IMR-90 (cell line): ENCODE measurements around the gene THEMIS2. TPM values are rescaled to one million over a fixed set of nuclear protein-coding genes. Genes with fewer than 3 reads are reported as not detected.
A peak's percentile ranks its signal among the peaks of the same experiment; 100 is the strongest.

Experiments used
- ATAC-seq: fragments of 200-7000 bp; cut with Tn5 transposase; 2 replicates; pipeline ENCODE4 v1.9.1; 2020; ENCODE audit warnings: low read depth, mild to moderate bottlenecking, moderate library complexity
- BruUV-seq: library from RNA; stranded (reverse); fragments of 400-500 nt; replicated peaks from 2 replicates; lab custom pipeline; 2021; lab: Mats Ljungman, UMichigan
- CTCF ChIA-PET: fragments of 300-600 bp; formaldehyde crosslinking; extraction: SDS; loops from one replicate; lab custom pipeline; 2021; ENCODE audit warnings: antibody characterized with exemption; lab: Yijun Ruan, JAX
- POLR2A ChIA-PET: fragments of 300-600 bp; sonication (Branson Sonifier 250); formaldehyde crosslinking; loops from one replicate; lab custom pipeline; 2022; ENCODE audit warnings: antibody characterized with exemption; ENCODE audit not compliant: unreplicated experiment; lab: Charles Lee
- DNase-seq: peaks from one replicate; pipeline ENCODE4 v3.0.0; 2013
- H2AFZ ChIP-seq: replicated peaks from 2 replicates; pipeline ENCODE3; 2013; ENCODE audit warnings: low read length, mild to moderate bottlenecking; ENCODE audit not compliant: poor library complexity
- H2AK5ac ChIP-seq: 2 replicates; pipeline ENCODE4 v1.6.1; 2013; ENCODE audit warnings: low read depth, low read length, inconsistent platforms
- H2AK9ac ChIP-seq: replicated peaks from 2 replicates; pipeline ENCODE3; 2013; ENCODE audit warnings: mild to moderate bottlenecking, low read depth, low read length, moderate library complexity; ENCODE audit not compliant: poor library complexity
- H2BK120ac ChIP-seq: 2 replicates; pipeline ENCODE4 v1.6.1; 2013; ENCODE audit warnings: low read depth, low read length, inconsistent platforms
- H2BK15ac ChIP-seq: 3 replicates; pipeline ENCODE4 v1.6.1; 2013; ENCODE audit warnings: low read depth, low read length, inconsistent platforms
- H2BK20ac ChIP-seq: 2 replicates; pipeline ENCODE4 v1.6.1; 2013; ENCODE audit warnings: low read depth, mild to moderate bottlenecking, inconsistent platforms, low read length, moderate library complexity
- H2BK5ac ChIP-seq: 2 replicates; pipeline ENCODE4 v1.6.1; 2013; ENCODE audit warnings: mild to moderate bottlenecking, low read depth, low read length, inconsistent platforms; ENCODE audit not compliant: poor library complexity, severe bottlenecking
- H3K14ac ChIP-seq: replicated peaks from 2 replicates; pipeline ENCODE4 v1.6.1; 2013; ENCODE audit warnings: low read depth, low read length, inconsistent platforms
- H3K18ac ChIP-seq: 2 replicates; pipeline ENCODE4 v1.6.1; 2013; ENCODE audit warnings: low read depth, low read length, control low read depth
- H3K23ac ChIP-seq: 2 replicates; pipeline ENCODE4 v1.6.1; 2013; ENCODE audit warnings: low read depth, low read length, inconsistent platforms
- H3K27ac ChIP-seq: 2 replicates; pipeline ENCODE4 v1.5.1; 2013; ENCODE audit warnings: mild to moderate bottlenecking, control low read depth, low read length; ENCODE audit not compliant: insufficient read depth
- H3K27me3 ChIP-seq: 2 replicates; pipeline ENCODE4 v1.6.1; 2013; ENCODE audit warnings: low read length; ENCODE audit not compliant: control insufficient read depth, insufficient read depth
- H3K36me3 ChIP-seq: 2 replicates; pipeline ENCODE4 v1.6.1; 2013; ENCODE audit warnings: low read length, mixed read lengths; ENCODE audit not compliant: control insufficient read depth, insufficient read depth
- H3K4ac ChIP-seq: 2 replicates; pipeline ENCODE4 v1.6.1; 2013; ENCODE audit warnings: low read depth, low read length, inconsistent platforms
- H3K4me1 ChIP-seq: 2 replicates; pipeline ENCODE4 v1.6.1; 2013; ENCODE audit warnings: low read length, mixed read lengths; ENCODE audit not compliant: control insufficient read depth, insufficient read depth
- H3K4me2 ChIP-seq: 2 replicates; pipeline ENCODE4 v1.6.1; 2013; ENCODE audit warnings: low read depth, mild to moderate bottlenecking, control low read depth, low read length, moderate library complexity
- H3K4me3 ChIP-seq: 2 replicates; pipeline ENCODE4 v1.5.1; 2013; ENCODE audit warnings: low read depth, mild to moderate bottlenecking, control low read depth, low read length, moderate library complexity; ENCODE audit not compliant: insufficient read depth
- H3K56ac ChIP-seq: 2 replicates; pipeline ENCODE4 v1.6.1; 2013; ENCODE audit warnings: low read length, inconsistent platforms; ENCODE audit not compliant: insufficient read depth; ENCODE audit errors: extremely low read depth
- H3K79me1 ChIP-seq, 2 experiments: 2 replicates each; pipeline ENCODE4 v1.6.1; 2013; ENCODE audit warnings: low read length in 2 of 2, inconsistent platforms in 1 of 2, low read depth in 1 of 2
- H3K9ac ChIP-seq: 2 replicates; pipeline ENCODE4 v1.6.1; 2013; ENCODE audit warnings: low read depth, low read length, control low read depth
- H3K9me1 ChIP-seq: 2 replicates; pipeline ENCODE4 v1.6.1; 2013; ENCODE audit warnings: low read length, inconsistent platforms; ENCODE audit not compliant: insufficient read depth
- H3K9me3 ChIP-seq: 2 replicates; pipeline ENCODE4 v1.6.1; 2013; ENCODE audit warnings: low read length; ENCODE audit not compliant: control insufficient read depth, insufficient read depth
- H4K20me1 ChIP-seq: 2 replicates; pipeline ENCODE4 v1.6.1; 2013; ENCODE audit warnings: low read length, inconsistent platforms; ENCODE audit not compliant: insufficient read depth
- H4K5ac ChIP-seq: 2 replicates; pipeline ENCODE4 v1.6.1; 2013; ENCODE audit warnings: mild to moderate bottlenecking, low read depth, low read length, control low read depth
- H4K8ac ChIP-seq, 2 experiments: 2 replicates each; pipeline ENCODE4 v1.6.1; 2013; ENCODE audit warnings: low read depth in 2 of 2, low read length in 2 of 2, control low read depth in 1 of 2, inconsistent platforms in 1 of 2
- H4K91ac ChIP-seq: 2 replicates; pipeline ENCODE4 v1.6.1; 2013; ENCODE audit warnings: low read depth, low read length, inconsistent platforms; ENCODE audit not compliant: insufficient read depth
- MAFK ChIP-seq: IDR thresholded peaks from 2 replicates; pipeline ENCODE4 v1.6.1; 2012; ENCODE audit warnings: low read depth, low read length, improper control_type of control experiment
- POLR2A ChIP-seq: IDR thresholded peaks from 2 replicates; pipeline ENCODE4 v1.6.1; 2012; ENCODE audit warnings: mild to moderate bottlenecking, low read depth, low read length
- RAD21 ChIP-seq: IDR thresholded peaks from 2 replicates; pipeline ENCODE4 v1.6.1; 2012; ENCODE audit warnings: low read length, improper control_type of control experiment
- RFX5 ChIP-seq: IDR thresholded peaks from 2 replicates; pipeline ENCODE4 v1.8.0; 2012; ENCODE audit warnings: low read depth, mild to moderate bottlenecking, low read length, moderate library complexity
- WGBS, 2 experiments: methylation state at CpG; one replicate each; pipeline versions ENCODE4 v1.1.5 to v1.1.7; 2013; ENCODE audit warnings: missing lambda C conversion rate in 2 of 2; ENCODE audit not compliant: insufficient read length in 1 of 2; ENCODE audit errors: extremely low coverage in 2 of 2; 5-methylcytosine and 5-hydroxymethylcytosine counted together
- dilution Hi-C: fragments of 300-500 bp; cut with HindIII; formaldehyde crosslinking; loops from one replicate; pipeline ENCODE4 v1.14.3; 2018; ENCODE audit warnings: low sequenced_read_pairs; ENCODE audit not compliant: unreplicated experiment
- in situ Hi-C: fragments of 300-500 bp; cut with MboI; formaldehyde crosslinking; loops from 3 replicates; pipeline ENCODE4 v1.14.3; 2019; ENCODE audit warnings: low sequenced_read_pairs, inconsistent platforms, mixed read lengths
- intact Hi-C: fragments of 100-400 bp; cut with micrococcal nuclease; formaldehyde crosslinking; loops from 2 replicates; pipeline ENCODE4 v1.10.0; 2022
- polyA plus RNA-seq, 3 experiments: library from polyadenylated mRNA; depleted of rRNA; stranded (reverse); fragments of >200 nt; gene quantifications; 2 replicates each; pipeline ENCODE4 v1.2.3, GENCODE V29; 2012; ENCODE audit warnings: low replicate concordance in 1 of 3
- total RNA-seq: library from RNA; depleted of rRNA; stranded (reverse); fragments of >200 nt; gene quantifications from 2 replicates; pipeline ENCODE4 v1.2.3, GENCODE V29; 2012
- TF ChIP-seq, protein P1 (sequence below): fragments of 150-350 bp; IDR thresholded peaks from 2 replicates; pipeline ENCODE4 v1.6.1; 2016; ENCODE audit warnings: low read depth, mild to moderate bottlenecking, low read length, moderate library complexity, borderline replicate concordance

THEMIS2 gene
- total and polyA plus RNA-seq, 2 of the 4 experiments (the other 2 are of a cell fraction): 4.5 to 5.0 TPM

- TF ChIP-seq, protein P1, sequence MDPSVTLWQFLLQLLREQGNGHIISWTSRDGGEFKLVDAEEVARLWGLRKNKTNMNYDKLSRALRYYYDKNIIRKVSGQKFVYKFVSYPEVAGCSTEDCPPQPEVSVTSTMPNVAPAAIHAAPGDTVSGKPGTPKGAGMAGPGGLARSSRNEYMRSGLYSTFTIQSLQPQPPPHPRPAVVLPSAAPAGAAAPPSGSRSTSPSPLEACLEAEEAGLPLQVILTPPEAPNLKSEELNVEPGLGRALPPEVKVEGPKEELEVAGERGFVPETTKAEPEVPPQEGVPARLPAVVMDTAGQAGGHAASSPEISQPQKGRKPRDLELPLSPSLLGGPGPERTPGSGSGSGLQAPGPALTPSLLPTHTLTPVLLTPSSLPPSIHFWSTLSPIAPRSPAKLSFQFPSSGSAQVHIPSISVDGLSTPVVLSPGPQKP: no peak
- TF ChIP-seq RFX5 (no peak), POLR2A (peak; percentile 72)
These were observed 9.4 kb upstream of the THEMIS2 start (continued) for GRCh38 chr1:27862671-27863537.

- Histone ChIP-seq H3K4me3 (no peak overlapping the region), H3K9me3 (no peaks in the 10 kb centered on the region), H3K18ac (no peak overlapping the region), H4K5ac (no peak overlapping the region), H4K8ac (peak overlapping the region in 1 of 2 experiments; percentile 55; a peak in 1 of 4 replicates), H3K27ac (no peak overlapping the region), H3K23ac (no peak overlapping the region), H2BK120ac (no peak overlapping the region), H3K36me3 (no peaks in the 10 kb centered on the region), H2AK5ac (peak overlapping the region; percentile 31; the same call in 1 of the 2 replicates), H4K20me1 (no peaks in the 10 kb centered on the region), H3K79me1 (no peaks in the 10 kb centered on the region), H3K4me2 (no peak overlapping the region), H3K14ac (no peak overlapping the region), H4K91ac (no peak overlapping the region), H2BK5ac (peak overlapping the region; percentile 2), H3K4ac (peak overlapping the region; percentile 26; the same call in 1 of the 2 replicates), H2AK9ac (no peak overlapping the region), H3K27me3 (no peaks in the 10 kb centered on the region), H2BK15ac (no peak overlapping the region; the same call in 2 of the 3 replicates), H3K9me1 (peaks cover 13% of the 10 kb centered on the region), H3K4me1 (peaks cover 11% of the 10 kb centered on the region), H3K9ac (no peak overlapping the region), H2AFZ (no peak overlapping the region), H3K56ac (no peak overlapping the region), H2BK20ac (no peak overlapping the region)
- in situ Hi-C loops (loop anchor here (5.0 to 25.0 kb wide), 2 partner anchors 119 to 349 kb away; no protein-coding TSS in a partner anchor), dilution Hi-C loops (no loop called here), intact Hi-C loops (loop anchor here (1.0 to 5.0 kb wide), 2 partner anchors 116 to 204 kb away; no protein-coding TSS in a partner anchor)
- ATAC-seq: no peak
- no peak for DNase-seq
- ChIA-PET CTCF (interaction anchor here (0.6 to 1.1 kb wide), 3 partner anchors 16 to 256 kb away, joined by 3 to 7 read pairs (median 3); no protein-coding TSS in a partner anchor), POLR2A (no interaction called here)
- BruUV-seq: no TSS peak
- WGBS, 2 experiments: no CpG with 5 or more reads among the region's 1 CpG
- TF ChIP-seq RFX5: no peak
- no peak for TF ChIP-seq MAFK
- no peak for TF ChIP-seq POLR2A
- no peak for TF ChIP-seq RAD21
These were observed 8.8 kb upstream of the THEMIS2 start for GRCh38 chr1:27863538-27863915.
